ENCODE measurements around the gene CDH4. TPM values are rescaled to one million over a fixed set of nuclear protein-coding genes. Genes with fewer than 3 reads are reported as not detected.

Gene CDH4
- polyA plus RNA-seq, 5 donors = 3.6 to 8.1 (median 4.7) TPM

DNA sequence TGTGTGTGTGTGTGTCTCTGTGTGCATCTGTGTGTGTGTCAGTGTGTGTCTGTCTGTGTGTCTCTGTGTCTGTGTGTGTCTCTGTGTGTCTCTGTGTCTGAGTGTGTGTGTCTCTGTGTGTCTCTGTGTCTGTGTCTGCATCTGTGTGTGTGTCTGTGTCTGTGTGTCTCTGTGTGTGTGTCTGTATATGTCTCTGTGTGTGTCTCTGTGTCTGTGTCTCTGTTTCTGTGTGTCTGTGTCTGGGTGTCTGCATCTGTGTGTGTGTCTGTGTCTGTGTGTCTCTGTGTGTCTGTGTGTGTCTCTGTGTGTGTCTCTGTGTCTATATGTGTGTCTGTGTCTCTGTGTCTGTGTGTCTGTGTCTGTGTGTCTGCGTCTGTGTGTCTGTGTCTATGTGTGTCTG is 605.8 kb downstream of the CDH4 start:
- no peak for DNase-seq

DNA sequence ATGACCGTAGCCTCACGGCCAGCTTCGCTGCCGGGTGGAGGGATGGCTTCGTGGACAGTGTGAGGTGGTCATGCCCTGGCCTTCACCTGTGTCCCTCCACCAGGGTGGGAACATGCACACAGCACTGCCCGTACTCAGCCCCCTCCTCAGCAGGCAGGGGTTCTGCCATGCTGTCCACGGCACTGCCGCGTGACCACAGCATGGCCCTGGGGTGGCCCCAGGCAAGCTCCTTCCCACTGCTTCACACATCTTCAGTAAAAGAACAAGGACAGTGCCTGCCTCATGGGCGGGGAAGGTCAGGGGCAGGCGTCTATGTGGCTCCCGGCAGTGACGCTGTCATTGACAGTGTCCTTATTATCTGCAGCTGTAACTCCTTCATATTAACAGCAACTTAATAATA is 607.7 kb downstream of the CDH4 start:
- no peak for DNase-seq

DNA sequence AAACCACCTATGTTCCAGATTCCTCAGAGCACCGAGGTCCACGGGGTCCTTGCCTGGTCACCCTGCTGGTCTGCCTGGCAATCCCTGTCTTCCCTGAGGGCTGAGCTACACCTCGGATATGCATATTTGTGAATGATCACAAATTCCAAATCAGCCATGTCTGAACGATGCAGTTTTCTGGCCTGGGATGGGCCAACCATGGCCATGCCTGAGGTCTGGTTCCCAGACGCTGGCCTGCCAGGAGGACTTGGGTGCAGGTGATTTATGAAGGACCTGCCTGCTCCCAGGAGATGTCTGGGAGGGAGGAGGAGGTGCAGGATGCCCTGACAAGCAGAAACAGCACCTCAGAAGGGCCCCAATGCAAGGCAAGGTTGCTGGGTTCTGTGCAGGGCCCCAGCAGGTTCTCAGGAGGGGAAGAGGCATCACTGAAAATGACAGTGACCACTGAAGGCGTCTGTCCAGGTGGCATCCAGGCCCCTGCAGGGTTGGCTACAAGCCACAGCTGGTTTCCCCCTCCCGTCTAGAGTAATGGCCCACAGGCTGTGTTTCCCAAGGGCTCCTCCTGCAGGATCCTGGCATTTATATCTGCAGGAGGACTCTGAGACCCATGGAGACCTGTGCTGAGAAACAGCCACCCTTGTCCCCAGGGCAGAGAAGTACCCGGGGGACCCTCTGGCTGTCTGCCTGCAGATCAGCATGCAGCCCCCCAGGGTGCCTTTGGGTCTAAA is 608.4 kb downstream of the CDH4 start:
- no peak for DNase-seq

DNA sequence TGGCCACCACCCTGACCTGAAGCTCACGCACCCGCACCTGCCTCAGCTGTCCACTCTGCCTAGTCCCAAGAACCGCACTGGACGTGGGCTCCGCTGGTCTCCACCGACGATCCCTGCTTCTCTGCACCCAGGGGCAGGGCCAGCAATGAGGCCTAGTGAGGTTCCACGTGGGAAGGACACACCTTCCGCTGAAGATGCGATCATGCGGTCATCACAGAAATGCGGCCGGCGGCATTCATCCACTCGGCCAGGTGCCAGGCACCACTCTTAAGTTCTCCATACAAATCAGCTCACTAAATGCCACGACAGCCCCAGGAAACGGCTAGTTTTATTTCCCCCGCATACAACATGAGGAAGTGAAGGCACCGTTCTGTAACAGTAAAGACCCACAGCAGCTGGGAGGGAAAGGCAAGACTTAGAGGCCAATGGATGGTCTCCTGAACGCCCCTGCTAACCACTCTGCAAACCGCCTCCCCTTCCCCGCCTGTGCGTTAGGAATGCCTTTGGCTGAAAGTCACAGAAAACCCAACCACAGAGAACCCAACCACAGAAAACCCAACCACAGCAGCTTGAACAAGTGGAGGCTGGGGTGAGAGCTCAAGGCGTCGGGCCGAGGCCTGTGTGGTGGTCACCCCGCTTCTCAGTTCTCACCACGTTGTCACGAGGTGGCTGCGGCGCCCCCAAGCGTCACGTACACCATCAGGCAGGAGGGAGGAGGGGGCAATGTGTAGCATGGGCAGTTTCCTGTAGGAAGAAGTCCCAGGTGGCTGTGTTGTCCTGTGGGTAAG is 609.2 kb downstream of the CDH4 start:
- no peak for DNase-seq

DNA sequence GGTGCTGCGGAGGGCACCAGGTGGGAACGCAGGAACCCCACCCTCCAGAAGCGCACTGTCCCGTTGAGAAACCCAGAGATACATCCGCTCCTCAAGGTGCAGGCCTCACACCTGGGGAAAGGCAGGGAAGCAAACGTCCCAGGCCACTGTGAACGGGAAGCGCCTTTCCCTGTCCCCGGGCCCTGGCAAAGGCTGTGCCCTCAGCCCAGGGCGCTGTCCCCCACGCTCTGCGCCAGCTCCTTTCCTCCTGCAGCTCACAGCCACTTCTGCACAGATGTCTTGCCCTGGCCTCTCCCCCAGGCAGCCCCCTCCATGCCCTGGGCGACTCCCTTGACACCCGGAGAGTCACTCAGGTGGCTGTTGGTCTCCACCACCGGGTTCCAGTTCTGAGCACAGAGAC is 609.8 kb downstream of the CDH4 start:
- no peak for DNase-seq

DNA sequence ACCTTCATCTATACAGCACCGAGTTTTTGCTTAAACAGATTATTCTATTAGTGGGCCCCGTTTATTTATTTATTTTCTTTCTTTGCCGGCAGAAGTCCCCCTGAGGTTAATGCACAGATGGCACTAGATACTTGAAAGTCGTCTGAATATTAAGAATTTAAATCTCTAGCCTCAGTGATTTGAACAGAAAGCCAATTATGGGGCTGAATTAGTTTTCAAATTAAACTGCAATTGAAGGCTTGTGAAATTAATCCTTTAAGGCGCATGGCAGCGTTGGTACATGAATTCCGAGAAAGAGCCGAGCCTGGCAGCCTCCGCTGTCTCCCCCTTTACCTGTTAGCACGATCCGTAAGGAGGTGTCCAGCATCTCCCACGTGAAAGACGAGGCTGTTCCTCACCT is 610.8 kb downstream of the CDH4 start:
- DNase-seq = no peak

DNA sequence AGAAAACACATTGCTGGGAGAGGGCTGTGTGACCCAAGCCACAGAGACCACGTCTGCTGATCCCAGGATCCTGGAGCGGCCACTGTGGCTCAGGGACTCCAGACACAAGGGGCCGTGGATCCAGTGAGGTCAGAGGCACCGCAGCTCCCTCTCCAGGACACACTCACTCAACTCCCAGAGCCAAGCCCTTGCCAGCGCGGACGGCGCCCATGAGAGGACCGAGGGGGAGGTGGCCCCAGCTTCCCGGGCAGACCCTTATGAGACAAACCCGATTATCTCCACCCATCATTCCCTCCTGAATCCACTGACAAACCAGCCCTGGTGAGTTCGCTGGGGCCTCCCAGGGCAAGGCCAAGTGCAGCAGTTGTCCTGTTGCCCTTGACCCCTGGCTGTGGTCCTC is 612.4 kb downstream of the CDH4 start:
- no peak for DNase-seq

DNA sequence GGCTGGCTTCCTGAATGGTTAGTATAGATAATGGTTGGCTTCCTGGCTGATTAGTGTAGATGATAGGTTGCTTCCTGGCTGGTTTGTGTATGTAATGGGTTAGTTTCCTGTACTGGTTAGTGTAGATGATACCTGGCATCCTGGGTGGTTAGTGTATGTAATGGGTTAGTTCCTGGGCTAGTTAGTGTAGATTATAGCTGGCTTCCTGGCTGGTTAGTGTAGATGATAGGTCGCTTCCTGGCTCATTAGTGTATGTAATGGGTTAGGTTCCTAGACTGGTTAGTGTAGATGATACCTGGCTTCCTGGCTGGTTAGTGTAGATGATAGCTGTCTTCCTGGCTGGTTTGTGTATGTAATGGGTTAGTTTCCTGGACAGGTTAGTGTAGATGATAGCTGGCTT is 613.3 kb downstream of the CDH4 start:
- no peak for DNase-seq

DNA sequence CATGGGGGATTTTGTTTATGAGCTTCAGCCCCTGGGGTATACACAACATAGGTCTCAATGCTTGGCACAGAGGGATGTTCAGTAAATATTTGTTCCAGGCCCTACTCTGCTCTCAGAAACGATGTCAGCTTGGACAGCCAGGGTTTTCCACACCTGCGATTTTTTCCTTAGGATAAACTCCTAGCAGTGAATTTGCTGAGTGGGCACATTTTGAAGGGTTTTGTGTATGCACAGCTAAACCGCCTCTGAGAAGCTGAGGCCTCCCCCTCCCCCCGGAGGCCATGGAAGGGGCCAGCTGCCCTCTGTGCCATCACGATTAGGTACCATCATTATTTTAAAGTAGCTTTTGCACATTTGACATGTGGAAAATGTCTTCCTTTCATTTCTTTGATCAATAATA is 614.1 kb downstream of the CDH4 start:
- no peak for DNase-seq

DNA sequence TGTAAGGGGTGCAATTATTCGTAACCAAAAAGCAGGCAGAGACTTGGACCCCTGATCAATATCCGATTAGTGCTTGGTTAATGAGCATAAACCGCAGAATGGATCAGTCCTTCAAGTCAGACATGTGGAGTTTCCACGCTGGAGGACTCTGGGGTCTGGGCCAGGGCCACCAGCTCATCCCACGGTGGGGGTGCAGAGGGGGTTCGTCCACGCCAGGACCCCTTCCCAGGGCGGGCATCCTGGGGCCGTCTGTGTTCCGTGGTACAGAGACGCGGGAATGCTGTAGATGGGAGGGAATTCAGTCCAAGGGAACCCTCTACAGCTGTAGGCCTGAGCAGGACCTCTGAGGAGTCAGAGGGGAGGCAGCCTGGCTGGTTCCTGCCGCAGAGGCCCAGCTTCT is 615.9 kb downstream of the CDH4 start:
- DNase-seq = no peak

DNA sequence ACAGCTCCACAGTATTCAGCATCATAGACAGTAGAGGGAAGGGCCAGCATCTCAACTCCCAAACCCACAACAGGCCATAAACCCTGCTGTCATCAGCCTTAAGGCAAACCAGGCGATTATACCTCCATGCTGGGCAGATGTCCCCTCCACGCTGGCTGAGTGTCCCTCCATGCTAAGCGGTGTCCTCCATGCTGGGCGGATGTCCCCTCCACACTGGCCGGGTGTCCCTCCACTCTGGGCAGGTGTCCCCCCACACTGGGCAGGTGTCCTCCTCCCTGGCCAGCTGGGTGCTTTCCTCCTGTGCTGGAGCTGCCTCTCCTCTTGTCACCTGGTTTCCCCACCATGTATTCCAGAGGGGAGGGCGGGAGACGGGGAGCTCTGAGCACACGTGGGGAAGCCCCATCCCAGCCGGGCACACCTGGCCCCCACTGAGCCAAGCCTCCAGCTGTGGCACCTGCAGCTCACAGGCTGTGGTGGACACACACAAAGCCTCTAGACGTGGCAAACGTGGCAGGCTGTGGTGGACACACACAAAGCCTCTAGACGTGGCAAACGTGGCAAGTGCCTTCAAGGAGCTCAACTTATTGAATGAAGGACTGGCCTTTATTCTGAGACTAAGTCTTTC is 616.5 kb downstream of the CDH4 start:
- no peak for DNase-seq

DNA sequence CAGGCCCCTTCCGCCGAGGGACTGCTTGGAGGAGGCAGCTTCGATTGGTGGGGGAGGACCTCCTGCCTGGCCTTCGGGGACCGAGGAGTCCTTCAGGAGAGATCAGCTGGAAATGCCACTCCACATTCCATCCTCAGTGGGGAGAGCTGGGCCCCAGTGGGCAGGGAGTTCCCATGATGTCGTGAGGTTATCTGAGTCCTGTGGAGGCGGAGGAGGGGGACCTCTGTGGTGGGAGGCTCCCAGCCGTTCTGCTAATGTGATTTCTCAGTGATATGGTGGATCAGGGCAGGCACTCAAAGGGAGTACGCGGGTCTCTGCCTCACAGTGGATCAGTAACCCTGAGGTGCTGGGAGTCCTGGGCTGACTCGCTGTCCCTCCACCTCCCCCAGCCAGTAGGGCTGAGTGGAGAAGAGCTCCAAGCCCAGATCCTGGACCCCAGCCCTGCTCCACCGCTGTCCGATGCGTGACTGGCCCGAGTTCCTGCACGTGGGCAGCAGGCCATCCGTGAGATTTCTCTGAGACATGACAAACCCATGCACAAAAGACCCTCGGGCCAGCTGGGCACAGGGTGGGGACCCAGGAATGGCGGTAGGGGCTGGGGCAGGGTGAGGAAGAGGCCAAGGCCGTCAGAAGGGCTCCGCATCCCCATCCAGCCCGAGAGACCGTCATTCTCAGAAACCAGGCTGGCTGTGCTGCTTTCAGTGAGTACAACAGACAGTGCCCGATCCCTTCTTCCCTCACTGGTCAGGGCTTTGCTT is 617.9 kb downstream of the CDH4 start:
- DNase-seq = no peak

DNA sequence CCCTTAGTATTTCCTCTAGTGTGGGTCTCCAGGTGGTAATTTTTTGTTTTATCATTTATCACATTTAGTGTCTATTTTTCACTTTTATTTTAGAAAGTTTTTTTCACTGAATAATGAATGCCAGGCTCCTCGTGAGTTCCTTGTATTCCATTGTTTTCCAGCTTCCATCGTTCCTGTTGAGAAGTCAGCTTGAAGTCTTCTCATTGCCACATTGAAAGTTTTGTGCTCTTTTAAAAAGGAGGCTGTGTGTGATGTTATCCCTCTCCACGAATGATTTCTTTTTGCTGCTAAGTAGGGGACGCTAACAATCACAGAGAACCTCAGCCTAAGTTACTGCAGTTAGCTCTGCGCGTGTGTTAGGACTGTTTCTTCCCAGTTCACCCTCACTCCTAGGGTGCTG is 619.1 kb downstream of the CDH4 start:
- DNase-seq = no peak

DNA sequence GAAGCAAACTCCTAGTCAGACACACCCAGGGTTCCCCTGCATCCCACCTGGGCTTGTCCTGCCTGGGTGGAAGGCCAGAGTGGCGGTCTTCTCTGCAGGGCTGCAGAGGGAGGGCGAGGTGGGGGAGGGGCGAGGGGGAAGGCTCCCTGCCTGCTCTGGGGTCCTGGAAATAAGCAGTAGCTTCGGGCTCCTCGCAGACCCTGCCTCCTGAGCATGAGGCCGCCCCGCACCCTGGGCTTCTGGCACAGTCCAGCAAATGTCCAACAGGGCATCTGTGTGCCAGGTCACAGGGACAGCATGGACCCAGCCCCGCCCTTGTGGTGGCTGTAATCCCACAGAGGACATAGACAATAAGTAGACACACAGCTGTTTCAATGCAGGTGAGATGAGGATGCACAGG is 619.9 kb downstream of the CDH4 start:
- no peak for DNase-seq

DNA sequence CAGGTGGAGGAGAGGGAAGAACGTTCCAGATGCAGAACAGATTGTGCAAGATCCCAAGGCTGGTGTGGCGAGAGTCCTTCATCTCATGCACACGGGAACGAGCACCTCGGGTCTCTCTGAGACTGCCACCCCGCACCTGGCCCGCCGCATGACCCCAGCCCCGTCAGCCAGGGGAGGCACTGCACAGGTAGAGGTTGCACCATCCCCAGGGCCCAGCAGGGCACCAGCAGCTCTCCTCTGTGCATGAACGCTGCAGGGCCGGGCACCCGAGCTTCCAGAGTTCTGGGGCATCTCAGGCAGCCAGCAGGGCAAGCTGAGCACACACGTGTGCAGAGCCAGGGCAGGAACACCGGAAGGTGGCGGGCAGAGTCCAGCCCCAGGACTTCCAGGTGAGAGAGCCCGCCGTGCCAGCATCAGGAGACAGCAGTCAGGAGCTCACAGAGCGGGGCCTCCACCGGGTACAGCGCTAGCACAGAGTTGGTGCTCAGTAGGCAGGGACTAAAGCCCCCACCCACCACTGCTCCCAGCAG is 620.4 kb downstream of the CDH4 start:
- DNase-seq = no peak

DNA sequence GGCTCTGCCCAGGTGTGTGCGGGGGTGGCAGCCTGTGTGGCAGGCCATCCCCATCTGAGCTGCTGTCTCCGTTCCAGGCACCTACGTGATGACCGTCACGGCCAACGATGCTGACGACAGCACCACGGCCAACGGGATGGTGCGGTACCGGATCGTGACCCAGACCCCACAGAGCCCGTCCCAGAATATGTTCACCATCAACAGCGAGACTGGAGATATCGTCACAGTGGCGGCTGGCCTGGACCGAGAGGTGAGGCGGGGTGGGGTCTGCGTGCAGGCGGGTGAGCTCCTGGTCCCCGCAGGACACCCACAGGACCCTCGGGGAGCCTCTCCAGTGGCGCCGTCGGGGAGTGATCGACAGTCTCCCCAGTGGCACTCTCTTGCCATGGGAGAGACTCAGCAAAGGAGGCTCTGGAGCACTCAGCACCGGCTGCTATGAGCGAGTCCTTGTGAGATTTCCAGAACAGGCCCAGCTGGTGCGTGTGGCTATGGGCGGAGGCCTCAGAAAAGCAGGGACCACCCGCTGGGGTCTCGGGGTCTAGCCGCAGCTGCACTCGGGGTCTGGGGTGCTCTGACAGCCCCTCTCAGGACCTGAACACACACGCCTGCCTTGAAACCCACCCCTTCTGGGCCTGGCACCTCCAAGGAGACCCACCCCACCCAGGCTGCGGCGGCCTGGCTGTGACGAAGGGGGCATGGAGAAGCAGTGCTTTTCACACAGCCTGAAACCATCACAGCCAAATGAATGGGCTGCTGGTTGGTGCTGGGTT is 621.8 kb downstream of the CDH4 start:
- DNase-seq = no peak

DNA sequence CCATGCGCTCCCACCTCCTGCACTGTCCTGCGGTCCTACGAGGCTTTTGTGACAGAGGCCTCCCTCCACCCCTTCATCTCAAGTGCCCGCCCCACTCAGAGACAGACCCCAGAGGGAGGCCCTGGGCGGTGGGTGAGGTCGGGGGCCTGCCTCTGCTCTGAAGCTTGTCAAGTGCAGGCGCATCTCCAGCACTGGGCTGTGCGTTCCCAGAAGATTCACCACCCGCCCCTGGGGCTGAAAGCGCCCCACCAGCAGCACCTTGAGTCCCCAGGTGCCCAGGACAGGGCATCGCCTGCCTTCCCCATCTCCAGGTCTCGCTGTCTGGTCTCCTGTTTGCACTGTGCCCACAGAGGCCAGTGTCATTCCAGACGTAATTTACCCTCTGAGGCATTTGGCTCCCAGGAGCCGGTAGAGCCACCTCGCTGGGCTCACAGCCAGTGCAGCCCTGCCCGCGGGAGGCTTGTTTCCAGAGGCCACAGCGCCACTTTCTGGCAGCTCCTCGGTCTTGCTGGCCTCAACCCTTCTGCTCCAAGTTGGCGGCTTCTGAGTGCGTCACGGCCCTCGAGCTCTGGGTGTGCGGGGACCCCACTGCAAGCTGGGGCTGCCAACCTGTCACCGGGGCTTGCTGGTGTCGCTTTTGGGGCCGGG is 622.5 kb downstream of the CDH4 start:
- no peak for DNase-seq

DNA sequence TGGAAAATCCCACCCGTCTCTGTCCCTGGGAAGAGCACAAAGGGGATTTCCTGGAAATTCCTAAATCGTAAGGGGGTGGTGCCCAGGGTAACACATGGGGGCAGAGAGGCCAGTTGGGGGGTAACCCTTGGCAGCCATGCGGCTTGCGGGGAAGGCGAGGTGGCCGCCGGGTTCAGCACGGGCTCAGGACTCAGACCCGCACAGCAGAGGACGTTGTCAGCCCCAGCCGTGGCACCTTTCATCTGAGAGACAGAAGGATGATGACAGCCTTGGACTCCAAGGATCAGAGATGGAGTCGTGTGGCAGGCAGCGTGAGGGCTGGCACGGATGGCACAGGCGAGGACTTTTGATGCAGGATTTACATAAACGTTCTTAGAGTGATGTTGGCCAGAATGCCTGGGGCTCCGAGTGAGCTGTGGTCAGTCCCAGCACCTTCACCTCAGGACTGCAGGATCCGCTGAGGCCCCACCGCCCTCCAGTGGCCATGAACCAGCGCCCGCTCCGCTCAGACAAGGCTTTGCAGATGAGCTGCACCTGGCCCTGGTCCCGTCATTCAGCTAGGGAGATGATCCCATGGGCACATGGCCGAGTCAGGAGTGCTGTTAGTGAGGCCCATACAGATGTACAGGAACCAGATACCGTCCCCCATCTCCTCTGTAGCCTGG is 623.3 kb downstream of the CDH4 start:
- no peak for DNase-seq

DNA sequence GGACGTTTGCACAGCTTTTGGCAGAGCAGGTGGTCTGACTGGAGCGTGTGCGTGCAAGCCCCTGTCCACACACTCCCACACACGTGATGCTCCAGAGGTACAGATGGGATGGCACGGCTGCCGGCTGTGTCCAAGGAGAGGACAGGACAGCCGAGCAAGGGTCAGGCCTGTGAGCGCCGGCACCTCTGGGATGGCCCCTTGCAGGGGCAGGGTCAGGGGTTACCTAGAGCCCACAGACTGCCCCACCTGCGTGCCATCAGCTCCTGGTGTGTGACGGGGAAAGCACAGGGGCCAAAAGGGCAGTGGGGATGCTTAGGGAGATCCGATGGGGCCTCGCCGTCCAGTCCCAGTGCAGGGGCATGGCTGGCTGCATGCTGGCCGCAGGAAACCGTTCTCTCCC is 623.9 kb downstream of the CDH4 start:
- no peak for DNase-seq
